GM10266 (cell line): ENCODE results near the gene USP13.

Experiments
- DNase-seq: peaks from one replicate; pipeline ENCODE4 v3.0.0; 2012; ENCODE audit errors: extremely low spot score
- CTCF ChIP-seq: IDR thresholded peaks from 2 replicates; pipeline ENCODE4 v1.5.1; 2012; ENCODE audit warnings: mild to moderate bottlenecking, low read depth; ENCODE audit not compliant: control insufficient read depth, insufficient read depth; ENCODE audit errors: missing control alignments

The USP13 gene

GRCh38 chr3:179825527-179826246 is 172.8 kb downstream of the USP13 start:
- no peak for DNase-seq
- TF ChIP-seq CTCF = no peak

GRCh38 chr3:179826247-179826637 is 173.4 kb downstream of the USP13 start:
- DNase-seq = no peak
- no peak for TF ChIP-seq CTCF

- no peak for DNase-seq
- TF ChIP-seq CTCF = no peak
Observed at GRCh38 chr3:179828738-179829137, 175.9 kb downstream of the USP13 start.

- DNase-seq = no peak
- no peak for TF ChIP-seq CTCF
Observed at GRCh38 chr3:179829401-179829800, 176.6 kb downstream of the USP13 start.

GRCh38 chr3:179832333-179832854 is 179.6 kb downstream of the USP13 start:
- DNase-seq = no peak
- no peak for TF ChIP-seq CTCF

- no peak for DNase-seq
- TF ChIP-seq CTCF = no peak
Observed at GRCh38 chr3:179833294-179833693, 180.5 kb downstream of the USP13 start.

GRCh38 chr3:179837374-179837773 is 184.5 kb downstream of the USP13 start:
- no peak for DNase-seq
- no peak for TF ChIP-seq CTCF
